ENCODE measurements around the gene TMEM39A.
A peak's percentile ranks its signal among the peaks of the same experiment; 100 is the strongest.

Gene TMEM39A

GRCh38 chr3:119463171-119464169 is at the start of gene TMEM39A:
Gene TMEM39A, minus strand, starts transcription at chr3:119463615. Its CDS starts 1,541 bp downstream, at chr3:119462074.
- DNase-seq (ENCODE audit: low read depth): peak; percentile 99

GRCh38 chr3:119510690-119511089 is 47.3 kb upstream of the TMEM39A start:
- no peak for DNase-seq (ENCODE audit: low read depth)

- no peak for DNase-seq (ENCODE audit: low read depth)
Observed at GRCh38 chr3:119508172-119508845, 44.9 kb upstream of the TMEM39A start.

GRCh38 chr3:119507404-119507803 is 44.0 kb upstream of the TMEM39A start:
- no peak for DNase-seq (ENCODE audit: low read depth)

GRCh38 chr3:119506631-119507030 is 43.2 kb upstream of the TMEM39A start:
- no peak for DNase-seq (ENCODE audit: low read depth)

- DNase-seq (ENCODE audit: low read depth): no peak
Observed at GRCh38 chr3:119500901-119501300, 37.5 kb upstream of the TMEM39A start.

- no peak for DNase-seq (ENCODE audit: low read depth)
Observed at GRCh38 chr3:119500265-119500664, 36.9 kb upstream of the TMEM39A start.

GRCh38 chr3:119498186-119499011 is 35.0 kb upstream of the TMEM39A start, which contains the start of gene TIMMDC1:
Gene TIMMDC1, plus strand, starts transcription at chr3:119498547. Its CDS starts 187 bp downstream, at chr3:119498734.
- DNase-seq (ENCODE audit: low read depth): peak; percentile 98

- DNase-seq (ENCODE audit: low read depth): no peak
Observed at GRCh38 chr3:119497820-119498185, 34.4 kb upstream of the TMEM39A start.

GRCh38 chr3:119494597-119494996 is 31.2 kb upstream of the TMEM39A start:
- DNase-seq (ENCODE audit: low read depth): no peak

- DNase-seq (ENCODE audit: low read depth): no peak
Observed at GRCh38 chr3:119492810-119493209, 29.4 kb upstream of the TMEM39A start.

- DNase-seq (ENCODE audit: low read depth): no peak
Observed at GRCh38 chr3:119492128-119492527, 28.7 kb upstream of the TMEM39A start.

- DNase-seq (ENCODE audit: low read depth): no peak
Observed at GRCh38 chr3:119490153-119490552, 26.7 kb upstream of the TMEM39A start.

- DNase-seq (ENCODE audit: low read depth): no peak
Observed at GRCh38 chr3:119485563-119485962, 22.1 kb upstream of the TMEM39A start.

- no peak for DNase-seq (ENCODE audit: low read depth)
Observed at GRCh38 chr3:119483101-119483500, 19.7 kb upstream of the TMEM39A start.

- DNase-seq (ENCODE audit: low read depth): no peak
Observed at GRCh38 chr3:119481079-119481478, 17.7 kb upstream of the TMEM39A start.

- no peak for DNase-seq (ENCODE audit: low read depth)
Observed at GRCh38 chr3:119470866-119471265, 7.5 kb upstream of the TMEM39A start.

- DNase-seq (ENCODE audit: low read depth): no peak
Observed at GRCh38 chr3:119469418-119470189, 6.2 kb upstream of the TMEM39A start.

GRCh38 chr3:119468041-119468440 is 4.6 kb upstream of the TMEM39A start:
- DNase-seq (ENCODE audit: low read depth): no peak

- no peak for DNase-seq (ENCODE audit: low read depth)
Observed at GRCh38 chr3:119457246-119457645, 6.2 kb downstream of the TMEM39A start.

- DNase-seq (ENCODE audit: low read depth): no peak
Observed at GRCh38 chr3:119456469-119456868, 6.9 kb downstream of the TMEM39A start.

All from activated gamma-delta T cell treated with anti-CD3 and anti-CD28 coated beads, Interleukin-2, amount 50 U/mL, for 16 hours (primary cell).